HG03135 (cell line): ENCODE data around the gene POLR2H.
A peak's percentile ranks its signal among the peaks of the same experiment; 100 is the strongest.

ENCODE experiments used
- ATAC-seq: cut with Tn5 transposase; IDR thresholded peaks from one replicate; pipeline ENCODE4 v1.9.1; 2021; ENCODE audit warnings: mild to moderate bottlenecking, moderate library complexity; ENCODE audit not compliant: unreplicated experiment

POLR2H gene

GRCh38 chr3:184352149-184352785, 9.2 kb upstream of the POLR2H start:
- ATAC-seq = no peak

- no peak for ATAC-seq
Measured at GRCh38 chr3:184352897-184353545, 8.5 kb upstream of the POLR2H start.

GRCh38 chr3:184353546-184353941, 8.0 kb upstream of the POLR2H start:
- ATAC-seq = no peak

- no peak for ATAC-seq
Measured at GRCh38 chr3:184354121-184354728, 7.3 kb upstream of the POLR2H start.

GRCh38 chr3:184354754-184355153, 6.8 kb upstream of the POLR2H start:
- ATAC-seq = no peak

- no peak for ATAC-seq
Measured at GRCh38 chr3:184355261-184356040, 6.1 kb upstream of the POLR2H start.

GRCh38 chr3:184357248-184358123, 4.0 kb upstream of the POLR2H start:
- ATAC-seq = no peak

GRCh38 chr3:184358124-184358767, 3.3 kb upstream of the POLR2H start:
- ATAC-seq = no peak

- ATAC-seq = no peak
Measured at GRCh38 chr3:184358921-184359350, 2.6 kb upstream of the POLR2H start.

GRCh38 chr3:184359610-184360009, 1.9 kb upstream of the POLR2H start:
- ATAC-seq = no peak

GRCh38 chr3:184360070-184360928, 1.2 kb upstream of the POLR2H start:
- no peak for ATAC-seq

- ATAC-seq = no peak
Measured at GRCh38 chr3:184360929-184361531, 480 bp upstream of the POLR2H start.

GRCh38 chr3:184361932-184362667, 590 bp downstream of the POLR2H start:
- ATAC-seq = no peak

- peak; percentile 88 for ATAC-seq
Measured at GRCh38 chr3:184362668-184363546, 1.4 kb downstream of the POLR2H start.

- ATAC-seq = no peak
Measured at GRCh38 chr3:184366619-184367289, 5.2 kb downstream of the POLR2H start.

GRCh38 chr3:184368116-184368515, 6.6 kb downstream of the POLR2H start:
- no peak for ATAC-seq
